GM12892 (cell line): ENCODE measurements around the gene SYTL2.

Experiments
- DNase-seq: peaks from one replicate; pipeline ENCODE4 v3.0.0; 2011; ENCODE audit not compliant: insufficient read length
- FAIRE-seq: peaks from 2 replicates; lab custom pipeline; 2011; peaks lifted over from hg19 to GRCh38; lab: Jason Lieb, UNC
- POLR2A ChIP-seq: IDR thresholded peaks from 2 replicates; pipeline ENCODE4 v1.6.1; 2011; ENCODE audit warnings: low read depth, low read length, control low read depth
- POLR2AphosphoS5 ChIP-seq: IDR thresholded peaks from 2 replicates; pipeline ENCODE4 v1.6.1; 2011; ENCODE audit warnings: low read depth, low read length, control low read depth
- TAF1 ChIP-seq: IDR thresholded peaks from 2 replicates; pipeline ENCODE4 v1.6.1; 2011; ENCODE audit warnings: low read depth, mild to moderate bottlenecking, control low read depth, low read length, borderline replicate concordance

Gene SYTL2

DNA sequence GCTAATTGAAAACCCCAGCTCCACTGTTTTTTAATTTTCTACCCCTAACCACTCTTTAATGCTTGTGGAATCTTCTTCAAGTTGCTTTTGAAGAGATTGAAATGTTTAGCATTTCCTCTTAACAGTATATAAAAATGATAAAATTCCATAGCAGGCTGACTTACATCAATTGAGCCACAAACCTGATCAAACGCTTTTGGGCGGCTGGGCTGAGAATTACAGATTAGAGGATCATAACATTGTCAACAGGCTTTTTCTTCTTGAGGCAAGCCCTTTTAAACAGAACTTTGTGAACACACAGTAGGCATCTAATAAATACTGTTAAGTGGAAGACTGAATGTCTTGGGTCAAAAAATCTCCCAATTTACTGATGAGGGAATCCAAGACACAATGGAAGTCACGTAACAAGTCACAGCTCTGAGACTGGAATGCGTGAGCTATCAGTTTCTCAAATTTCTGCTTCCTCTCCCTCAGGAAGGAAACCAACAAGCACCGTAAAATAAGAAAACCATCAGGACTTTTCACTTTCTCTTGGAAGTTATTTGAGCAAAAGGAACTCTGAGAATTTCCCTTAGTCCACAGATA, 75.0 kb downstream of the SYTL2 start:
- DNase-seq (no peak), FAIRE-seq (no peak)
- no peak for TF ChIP-seq POLR2A
- no peak for TF ChIP-seq TAF1
- no peak for TF ChIP-seq POLR2AphosphoS5

DNA sequence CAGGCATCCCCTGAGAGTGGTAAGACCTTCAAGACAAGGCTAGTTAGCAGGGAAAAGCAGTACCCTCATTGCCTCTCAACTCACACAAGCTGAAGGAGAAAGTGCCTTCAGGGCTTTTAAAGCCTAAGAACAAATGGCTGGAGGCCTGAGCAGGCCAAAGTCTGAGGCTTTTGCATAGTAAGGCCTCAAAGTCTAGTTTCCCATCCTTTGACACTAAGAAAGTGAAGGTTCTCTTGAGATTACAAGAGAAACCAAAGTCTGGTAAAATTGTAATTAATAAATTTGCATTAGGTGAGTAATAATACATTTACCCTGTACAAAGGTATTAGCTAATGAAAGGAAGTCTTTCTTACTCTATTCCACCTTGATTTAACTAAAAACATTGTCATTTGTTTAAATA, 78.0 kb downstream of the SYTL2 start:
- no peak for FAIRE-seq
- TF ChIP-seq POLR2A (no peak), POLR2AphosphoS5 (no peak), TAF1 (no peak)
- DNase-seq: no peak

DNA sequence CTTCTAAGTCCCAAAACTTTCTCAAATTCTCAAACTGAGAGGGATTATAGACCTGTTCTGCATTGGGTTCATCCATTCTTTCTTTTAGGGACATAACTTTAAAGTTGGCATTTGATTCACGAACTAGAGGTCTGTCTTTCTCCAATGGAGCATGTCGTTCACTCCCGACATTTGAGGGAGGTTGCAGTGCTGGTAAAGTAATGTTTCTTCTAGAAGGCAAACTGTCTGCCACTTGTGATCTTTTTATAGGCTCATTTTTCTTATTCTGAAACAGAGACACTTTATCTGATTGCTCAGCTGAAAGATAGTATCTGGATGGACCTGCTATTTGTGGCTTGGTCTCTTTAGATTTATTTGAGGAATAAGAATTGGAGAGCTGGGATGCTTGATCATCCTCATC, 84.6 kb downstream of the SYTL2 start:
- DNase-seq (no peak), FAIRE-seq (no peak)
- TF ChIP-seq POLR2A: no peak
- no peak for TF ChIP-seq POLR2AphosphoS5
- TF ChIP-seq TAF1: no peak

DNA sequence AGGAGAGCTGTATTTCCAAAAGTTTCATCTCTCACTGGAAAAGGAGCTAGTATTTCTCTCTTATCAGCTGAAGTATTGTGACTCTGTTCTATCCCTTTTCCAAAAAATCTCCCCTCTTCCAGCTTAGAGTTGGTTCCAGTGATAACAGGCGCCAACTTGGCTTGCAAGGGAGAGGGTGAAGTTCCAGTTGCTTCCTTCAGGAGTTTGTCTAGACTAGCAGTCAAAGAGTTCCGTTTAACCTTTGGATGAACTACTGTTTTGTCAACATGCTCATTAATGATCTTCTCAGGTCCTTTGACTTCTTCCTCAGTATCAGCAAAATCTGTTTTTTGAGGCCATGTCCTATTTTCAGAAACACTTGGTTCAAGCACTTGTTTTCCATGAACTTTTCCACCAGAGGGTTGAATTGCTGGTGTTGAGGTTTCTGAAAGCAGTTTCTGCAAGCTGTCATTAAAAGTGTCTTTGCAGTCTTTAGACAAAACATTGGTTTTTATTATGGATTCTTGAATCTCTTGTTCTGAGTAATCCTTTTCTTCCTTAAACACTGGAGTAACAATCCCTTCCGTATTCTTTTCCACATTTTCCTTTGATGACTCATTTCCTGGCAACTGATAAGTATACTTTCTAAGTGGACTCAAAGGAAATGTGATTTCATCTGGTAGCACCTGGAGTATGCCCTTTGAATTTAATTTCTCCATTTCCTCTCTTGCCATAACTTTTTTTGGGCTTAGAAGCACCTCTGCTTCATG, 85.3 kb downstream of the SYTL2 start:
- TF ChIP-seq POLR2AphosphoS5: no peak
- TF ChIP-seq TAF1: no peak
- TF ChIP-seq POLR2A: no peak
- FAIRE-seq: no peak
- no peak for DNase-seq

DNA sequence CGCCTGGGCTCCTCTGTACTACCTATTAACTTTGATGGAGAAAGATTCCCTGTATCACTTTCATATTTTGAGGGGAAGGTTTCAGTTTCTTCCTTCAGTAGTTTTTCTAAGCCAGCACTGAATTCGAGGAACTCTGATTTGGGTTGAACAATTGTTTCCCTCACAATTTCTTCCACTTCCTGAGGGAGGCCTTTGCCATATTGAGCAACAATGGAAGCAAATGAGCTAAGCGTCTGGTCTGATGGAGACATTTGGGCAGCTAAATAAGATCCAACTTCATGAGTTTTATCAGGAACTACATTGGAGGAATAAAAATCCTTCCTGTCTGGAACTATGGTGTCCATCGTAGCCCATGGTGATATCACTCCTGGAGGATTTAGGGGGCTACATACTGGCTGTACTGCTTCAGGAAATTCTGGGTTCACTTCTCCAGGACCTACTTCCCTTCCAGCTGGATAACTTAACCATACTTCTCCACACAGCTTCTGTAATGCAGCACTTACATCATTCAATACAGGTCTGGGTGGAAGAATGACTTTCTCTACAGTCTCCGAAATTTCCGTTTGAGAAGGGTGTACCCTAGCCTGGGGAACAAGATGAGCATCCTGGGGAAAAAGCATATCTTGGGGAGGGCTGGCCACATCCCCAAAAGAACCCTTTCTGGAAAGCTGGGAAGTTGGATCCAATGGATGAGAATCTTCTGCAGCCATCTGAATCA, 86.0 kb downstream of the SYTL2 start:
- no peak for FAIRE-seq
- no peak for DNase-seq
- TF ChIP-seq POLR2AphosphoS5 (no peak), TAF1 (no peak), POLR2A (no peak)

DNA sequence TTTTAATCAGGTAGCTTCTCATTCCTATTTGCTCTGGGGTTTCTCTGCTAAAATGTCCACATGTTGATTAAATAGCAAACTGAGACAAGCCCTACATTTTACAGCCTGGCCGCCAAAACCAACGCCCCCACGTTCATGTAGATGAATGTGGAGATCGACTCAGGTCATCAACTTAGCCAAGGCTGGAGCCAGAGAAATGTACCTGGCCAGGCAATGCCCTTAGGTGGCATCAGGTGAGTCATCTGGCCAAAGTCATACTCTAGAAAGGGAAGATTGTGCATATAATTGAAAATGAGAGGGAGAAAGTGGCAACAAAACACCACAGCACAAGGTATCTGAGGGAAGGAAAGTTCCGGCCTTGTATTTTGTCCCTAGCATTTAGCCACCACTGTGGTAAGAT, 87.9 kb downstream of the SYTL2 start:
- FAIRE-seq (no peak), DNase-seq (no peak)
- TF ChIP-seq TAF1 (no peak), POLR2A (no peak), POLR2AphosphoS5 (no peak)

DNA sequence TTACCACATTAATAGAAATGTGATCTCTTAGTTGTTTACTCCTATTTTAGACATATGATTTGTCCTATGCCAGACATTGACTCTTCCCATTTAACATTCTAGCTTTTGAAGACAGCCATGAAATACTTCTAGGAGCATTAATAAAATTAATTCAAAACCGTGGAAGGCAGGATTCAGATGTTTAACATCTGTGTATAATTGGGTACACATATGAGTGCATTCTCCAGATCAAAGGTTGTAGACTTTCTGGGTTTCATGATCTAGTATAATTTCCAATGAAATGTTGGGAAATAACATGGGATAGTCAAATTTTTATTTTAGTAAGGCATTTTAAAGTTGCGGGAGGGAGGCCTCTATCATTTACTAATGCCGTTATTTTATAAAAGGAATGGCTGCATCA, 89.8 kb downstream of the SYTL2 start:
- DNase-seq: no peak
- FAIRE-seq: no peak
- TF ChIP-seq POLR2A: no peak
- no peak for TF ChIP-seq TAF1
- no peak for TF ChIP-seq POLR2AphosphoS5

DNA sequence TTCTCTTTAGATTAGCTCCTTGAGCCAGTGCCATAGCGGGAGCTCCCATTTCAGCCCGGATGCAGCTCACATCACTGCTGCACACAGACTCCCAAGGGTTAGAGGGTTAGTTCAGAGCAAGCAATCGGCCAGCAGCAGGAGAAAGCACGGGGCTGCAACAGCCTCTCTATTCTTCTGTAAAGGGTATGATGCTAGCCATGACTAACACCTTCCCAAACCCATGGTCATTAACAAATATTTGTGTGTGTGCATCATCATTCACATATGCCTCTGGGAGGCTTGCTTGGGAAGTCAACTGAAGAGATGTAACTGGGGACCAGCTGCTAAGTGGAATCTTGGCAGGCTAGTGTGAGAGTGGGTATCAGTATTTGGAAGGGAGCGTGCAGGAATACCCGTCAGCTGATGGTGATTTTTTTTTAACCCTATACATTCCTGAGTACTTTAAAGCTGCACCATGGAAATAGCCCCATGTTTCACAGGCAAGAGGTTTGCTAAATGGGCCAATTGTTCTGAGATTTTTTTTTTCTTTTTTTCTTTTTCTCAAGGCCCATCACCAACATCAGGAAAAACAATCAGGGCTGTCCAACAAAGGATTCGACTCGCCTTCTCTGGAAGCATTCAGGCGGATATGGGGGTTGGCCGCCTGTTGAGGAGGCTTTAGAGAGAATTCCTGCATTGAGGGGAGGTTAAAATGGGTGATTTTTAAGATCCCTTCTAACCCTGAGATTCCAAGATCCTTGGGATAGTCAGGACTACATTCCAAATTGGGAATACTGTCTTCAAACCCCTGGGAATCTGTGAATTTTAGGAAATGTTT, 91.7 kb downstream of the SYTL2 start:
- DNase-seq (no peak), FAIRE-seq (no peak)
- TF ChIP-seq TAF1 (no peak), POLR2AphosphoS5 (no peak), POLR2A (no peak)

DNA sequence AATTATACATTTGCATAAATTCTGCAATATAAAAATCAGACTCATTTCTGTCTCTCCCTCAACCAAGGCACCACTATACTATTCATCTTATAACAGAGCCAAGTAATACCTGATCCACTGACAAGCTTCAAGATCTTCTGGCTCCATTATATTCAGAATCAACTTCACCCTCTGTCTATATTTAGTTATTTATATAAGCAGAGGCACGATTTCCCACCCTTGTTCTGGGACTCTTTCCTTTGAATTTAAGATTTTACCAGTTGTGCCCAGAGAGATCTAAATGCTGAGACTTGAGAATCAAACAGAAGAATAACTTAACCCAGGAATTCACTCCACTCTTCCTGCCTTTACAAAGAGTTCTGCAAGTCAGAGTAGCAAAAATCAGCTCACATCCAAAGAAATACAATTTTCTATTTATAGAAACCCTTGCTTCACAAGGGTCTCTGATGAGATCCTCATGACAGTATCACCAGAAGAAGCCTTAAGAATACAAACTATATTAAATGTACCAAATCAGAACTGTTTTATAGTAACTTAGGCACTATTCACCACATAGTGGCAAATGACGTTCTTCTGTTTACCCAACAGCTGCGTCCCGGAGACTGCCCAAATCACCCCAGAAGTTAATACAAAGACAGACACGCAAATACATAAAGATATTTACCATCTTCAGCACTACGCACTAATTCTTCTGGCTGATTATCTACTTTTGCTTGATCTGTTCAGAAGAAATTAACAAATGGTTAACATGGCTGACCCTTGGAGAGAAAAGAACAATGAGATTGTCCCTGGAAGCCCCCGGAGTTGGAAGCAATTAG, 92.6 kb downstream of the SYTL2 start:
- FAIRE-seq: no peak
- TF ChIP-seq POLR2AphosphoS5 (no peak), TAF1 (no peak), POLR2A (no peak)
- DNase-seq: no peak

DNA sequence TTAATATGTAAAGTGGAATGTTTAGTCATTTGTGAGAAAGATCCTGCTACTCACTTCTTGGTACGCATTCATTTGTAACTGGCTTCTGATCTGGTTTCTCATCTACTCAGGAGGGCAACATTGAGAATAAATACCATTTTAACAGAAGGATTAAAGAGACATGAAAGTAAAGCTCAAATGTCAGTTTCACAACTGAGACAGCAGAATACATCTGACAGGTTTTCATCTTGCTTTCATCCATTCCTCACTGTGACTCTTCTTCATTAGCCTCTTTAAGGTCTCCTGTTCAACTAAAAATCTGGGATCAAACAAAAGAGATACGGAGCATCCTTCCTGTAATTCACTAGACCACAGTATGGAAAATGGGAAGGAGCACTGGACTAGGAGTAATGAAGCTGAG, 93.5 kb downstream of the SYTL2 start:
- TF ChIP-seq POLR2A (no peak), POLR2AphosphoS5 (no peak), TAF1 (no peak)
- no peak for FAIRE-seq

DNA sequence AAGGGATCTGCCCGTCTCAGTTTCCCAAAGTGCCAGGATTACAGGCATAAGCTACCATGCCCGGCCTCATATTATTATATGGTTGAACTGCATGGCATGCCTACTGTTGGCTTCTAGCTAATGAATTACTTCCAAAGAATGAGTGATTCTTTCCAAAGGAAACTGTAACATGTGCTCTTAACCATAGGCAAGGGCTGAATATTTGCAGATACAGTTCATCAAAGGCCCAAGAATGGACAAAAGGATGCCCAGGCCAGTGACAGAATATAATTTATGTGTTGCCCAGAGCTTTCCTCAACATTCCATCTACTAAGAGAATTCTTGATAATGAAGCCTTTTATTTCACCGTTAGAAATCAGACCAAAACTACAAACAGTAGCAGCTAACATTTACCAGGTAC, 98.0 kb downstream of the SYTL2 start:
- DNase-seq: no peak
- no peak for TF ChIP-seq POLR2A
- no peak for TF ChIP-seq POLR2AphosphoS5
- TF ChIP-seq TAF1: no peak
- no peak for FAIRE-seq

More for the DNA sequence above, 93.5 kb downstream of the SYTL2 start:
- no peak for DNase-seq
